Mammary epithelial cell (primary cell): ENCODE data around the gene GLRX2.

ENCODE experiments used
- EZH2 ChIP-seq: IDR thresholded peaks from 2 replicates; pipeline ENCODE4 v1.6.1; 2012; ENCODE audit warnings: low read length, inconsistent platforms, borderline replicate concordance
- TF ChIP-seq, protein P1 (sequence below), 2 donors: IDR thresholded peaks in 1 of 2; conservative IDR thresholded peaks in 1 of 2; 2 replicates each; pipeline ENCODE4 v1.5.1; 2011 to 2012; ENCODE audit warnings: inconsistent platforms in 2 of 2, low read length in 2 of 2, mild to moderate bottlenecking in 2 of 2, control low read depth in 1 of 2, low read depth in 1 of 2; ENCODE audit not compliant: insufficient read depth in 1 of 2; ENCODE audit errors: extremely low read depth in 1 of 2

DNA sequence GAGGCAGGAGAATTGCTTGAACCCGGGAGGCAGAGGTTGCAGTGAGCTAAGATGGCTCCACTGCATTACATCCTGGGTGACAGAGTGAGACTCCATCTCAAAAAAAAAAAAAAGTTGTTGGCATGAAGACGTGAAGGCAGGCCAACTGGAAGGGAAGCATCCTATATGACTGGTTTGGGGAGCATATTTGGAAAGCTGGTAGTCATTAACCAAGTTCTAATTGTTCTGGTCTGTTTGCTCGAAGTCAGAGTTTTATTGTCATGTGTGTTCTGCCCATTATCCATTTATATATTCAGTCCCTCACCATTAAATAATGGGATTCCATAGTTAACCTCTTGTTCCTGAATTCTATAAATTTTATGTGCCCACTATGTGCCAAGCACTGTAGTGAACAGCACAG lies 3.3 kb upstream of the GLRX2 start:
- no peak for TF ChIP-seq EZH2
- TF ChIP-seq, protein P1, sequence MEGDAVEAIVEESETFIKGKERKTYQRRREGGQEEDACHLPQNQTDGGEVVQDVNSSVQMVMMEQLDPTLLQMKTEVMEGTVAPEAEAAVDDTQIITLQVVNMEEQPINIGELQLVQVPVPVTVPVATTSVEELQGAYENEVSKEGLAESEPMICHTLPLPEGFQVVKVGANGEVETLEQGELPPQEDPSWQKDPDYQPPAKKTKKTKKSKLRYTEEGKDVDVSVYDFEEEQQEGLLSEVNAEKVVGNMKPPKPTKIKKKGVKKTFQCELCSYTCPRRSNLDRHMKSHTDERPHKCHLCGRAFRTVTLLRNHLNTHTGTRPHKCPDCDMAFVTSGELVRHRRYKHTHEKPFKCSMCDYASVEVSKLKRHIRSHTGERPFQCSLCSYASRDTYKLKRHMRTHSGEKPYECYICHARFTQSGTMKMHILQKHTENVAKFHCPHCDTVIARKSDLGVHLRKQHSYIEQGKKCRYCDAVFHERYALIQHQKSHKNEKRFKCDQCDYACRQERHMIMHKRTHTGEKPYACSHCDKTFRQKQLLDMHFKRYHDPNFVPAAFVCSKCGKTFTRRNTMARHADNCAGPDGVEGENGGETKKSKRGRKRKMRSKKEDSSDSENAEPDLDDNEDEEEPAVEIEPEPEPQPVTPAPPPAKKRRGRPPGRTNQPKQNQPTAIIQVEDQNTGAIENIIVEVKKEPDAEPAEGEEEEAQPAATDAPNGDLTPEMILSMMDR (conservative IDR thresholded peaks at IDR 0.05 in 1 of 2, IDR thresholded peaks at IDR 0.05 in 1 of 2; ENCODE audit: extremely low read depth in 1 of 2, insufficient read depth in 1 of 2, low read depth in 1 of 2, low read length in 2 of 2) = no peak
